Psoas muscle (tissue), 8 donors: Measurements from ENCODE around the gene SETBP1. TPM values are rescaled to one million over a fixed set of nuclear protein-coding genes. Genes with fewer than 3 reads are reported as not detected.

ENCODE experiments used
- ATAC-seq, 4 donors: fragments of 200-7000 bp; cut with Tn5 transposase; one replicate each; pipeline ENCODE4 v1.9.1; 2020; ENCODE audit warnings: moderate library complexity in 3 of 4, mild to moderate bottlenecking in 2 of 4
- DNase-seq, 2 donors: peaks; one replicate each; pipeline ENCODE4 v3.0.0-alpha.2; 2020
- H3K27ac ChIP-seq: fragments of 200-600 bp; one replicate; pipeline ENCODE4 v1.8.0; 2022
- H3K27me3 ChIP-seq, 3 donors: fragments of 200-600 bp in 1 of 3; one replicate each; pipeline versions ENCODE4 v1.6.1 to v1.8.0; 2013 to 2022; ENCODE audit warnings: low read length in 2 of 3, mild to moderate bottlenecking in 2 of 3, moderate library complexity in 1 of 3; ENCODE audit not compliant: insufficient read depth in 3 of 3
- H3K36me3 ChIP-seq, 2 donors: fragments of 200-600 bp in 1 of 2; one replicate each; pipeline versions ENCODE4 v1.6.1 to v1.8.0; 2013 to 2022; ENCODE audit warnings: low read depth in 1 of 2, mild to moderate bottlenecking in 1 of 2, moderate library complexity in 1 of 2; ENCODE audit not compliant: insufficient read depth in 1 of 2
- H3K4me1 ChIP-seq: fragments of 200-600 bp; one replicate; pipeline ENCODE4 v1.8.0; 2022
- H3K4me3 ChIP-seq: fragments of 200-600 bp; one replicate; pipeline ENCODE4 v1.8.0; 2022; ENCODE audit warnings: mild to moderate bottlenecking
- H3K9me3 ChIP-seq: fragments of 200-600 bp; one replicate; pipeline ENCODE4 v1.8.0; 2022
- WGBS, 3 donors: extraction: QIAGEN DNeasy Blood & Tissue Kit; methylation state at CpG; one replicate each; pipeline versions ENCODE4 v1.1.6 to v1.1.7; 2013; 5-methylcytosine and 5-hydroxymethylcytosine counted together
- intact Hi-C, 2 donors: fragments of 100-400 bp; cut with DNase I; formaldehyde crosslinking; loops; one replicate each; pipeline versions ENCODE4 v1.11.0 to v1.14.2; 2022
- polyA plus RNA-seq, 3 donors: library from polyadenylated mRNA; stranded (reverse); fragments of 200-250 nt; gene quantifications; one replicate each; pipeline ENCODE4 v1.2.3, GENCODE V29; 2013
- total RNA-seq, 4 donors: library from RNA; stranded (reverse); fragmentation: NEBNext Ultra II Directional in 2 of 4; extraction: Animal tissue kit (Norgen Biotek cat#: 25700) in 2 of 4; gene quantifications; one replicate each; pipeline versions ENCODE4 v1.2.1 to v1.2.4, GENCODE V29; 2021 to 2023
- TF ChIP-seq, protein P1 (sequence below): fragments of 200-600 bp; IDR thresholded peaks from one replicate; pipeline ENCODE4 v1.8.0; 2022; ENCODE audit warnings: antibody characterized with exemption
- donor health status: healthy with polysubstance abuse.
- donor health status: DM: no; HTN: no; CAD: no; lungs with moderate emphysema.
- donor health status: Bipolar disorder and iron deficiency.
- donor health status: healthy.
- donor health status: DM: yes; HTN: yes; CAD: no.
- donor health status: DM: no; HTN: no; CAD: no.
- donor health status: DM: no; HTN: no; CAD: no.
- donor health status: DM: yes; HTN: yes; CAD: no.

Gene SETBP1
- total and polyA plus RNA-seq, 7 donors = 0.61 to 21.0 (median 10.5) TPM

GRCh38 chr18:44813586-44813985 lies 132.9 kb downstream of the SETBP1 start:
- no peak overlapping the region for H3K27ac ChIP-seq
- 91 to 94% (median 92%) methylated on average over 4 of the region's 4 CpGs for WGBS, 3 donors
- peaks cover 28% of the 10 kb centered on the region for H3K4me1 ChIP-seq
- H3K36me3 ChIP-seq = no peaks in the 10 kb centered on the region
- H3K27me3 ChIP-seq = no peaks in the 10 kb centered on the region
- ATAC-seq = no peak
- H3K9me3 ChIP-seq = no peaks in the 10 kb centered on the region
- DNase-seq = no peak
- TF ChIP-seq, protein P1, sequence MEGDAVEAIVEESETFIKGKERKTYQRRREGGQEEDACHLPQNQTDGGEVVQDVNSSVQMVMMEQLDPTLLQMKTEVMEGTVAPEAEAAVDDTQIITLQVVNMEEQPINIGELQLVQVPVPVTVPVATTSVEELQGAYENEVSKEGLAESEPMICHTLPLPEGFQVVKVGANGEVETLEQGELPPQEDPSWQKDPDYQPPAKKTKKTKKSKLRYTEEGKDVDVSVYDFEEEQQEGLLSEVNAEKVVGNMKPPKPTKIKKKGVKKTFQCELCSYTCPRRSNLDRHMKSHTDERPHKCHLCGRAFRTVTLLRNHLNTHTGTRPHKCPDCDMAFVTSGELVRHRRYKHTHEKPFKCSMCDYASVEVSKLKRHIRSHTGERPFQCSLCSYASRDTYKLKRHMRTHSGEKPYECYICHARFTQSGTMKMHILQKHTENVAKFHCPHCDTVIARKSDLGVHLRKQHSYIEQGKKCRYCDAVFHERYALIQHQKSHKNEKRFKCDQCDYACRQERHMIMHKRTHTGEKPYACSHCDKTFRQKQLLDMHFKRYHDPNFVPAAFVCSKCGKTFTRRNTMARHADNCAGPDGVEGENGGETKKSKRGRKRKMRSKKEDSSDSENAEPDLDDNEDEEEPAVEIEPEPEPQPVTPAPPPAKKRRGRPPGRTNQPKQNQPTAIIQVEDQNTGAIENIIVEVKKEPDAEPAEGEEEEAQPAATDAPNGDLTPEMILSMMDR = no peak
- H3K4me3 ChIP-seq = no peak overlapping the region
- intact Hi-C loops = no loop called here

- no peak overlapping the region for H3K27ac ChIP-seq
- TF ChIP-seq, protein P1 = no peak
- ATAC-seq = no peak
- H3K36me3 ChIP-seq = no peaks in the 10 kb centered on the region
- no peaks in the 10 kb centered on the region for H3K9me3 ChIP-seq
- H3K4me3 ChIP-seq = no peak overlapping the region
- intact Hi-C loops = loop anchor here in 1 of 2 donors (5.0 kb wide), 1 partner anchor 133 kb away; the partner anchor contains the start of gene SETBP1
- H3K4me1 ChIP-seq = peaks cover 37% of the 10 kb centered on the region
- DNase-seq = no peak
- WGBS, 3 donors = 86 to 94% (median 86%) methylated on average over 6 of the region's 6 CpGs
- H3K27me3 ChIP-seq = no peaks in the 10 kb centered on the region
These were observed 134.4 kb downstream of the SETBP1 start for GRCh38 chr18:44815108-44815507.

- no peaks in the 10 kb centered on the region for H3K36me3 ChIP-seq
- no peak overlapping the region for H3K27ac ChIP-seq
- TF ChIP-seq, protein P1 = no peak
- no peaks in the 10 kb centered on the region for H3K9me3 ChIP-seq
- H3K27me3 ChIP-seq = no peaks in the 10 kb centered on the region
- peaks cover 45% of the 10 kb centered on the region for H3K4me1 ChIP-seq
- WGBS, 3 donors = 78 to 83% (median 83%) methylated on average over 3 of the region's 3 CpGs
- ATAC-seq = no peak
- no peak for DNase-seq
- intact Hi-C loops = loop anchor here in 1 of 2 donors (5.0 kb wide), 1 partner anchor 134 kb away; the partner anchor contains the start of gene SETBP1
- H3K4me3 ChIP-seq = no peak overlapping the region
These were observed 135.4 kb downstream of the SETBP1 start for GRCh38 chr18:44816050-44816449.

- intact Hi-C loops = loop anchor here in 1 of 2 donors (5.0 kb wide), 1 partner anchor 134 kb away; the partner anchor contains the start of gene SETBP1
- Histone ChIP-seq H3K36me3 (no peaks in the 10 kb centered on the region), H3K9me3 (no peaks in the 10 kb centered on the region), H3K4me3 (no peak overlapping the region), H3K27me3 (no peaks in the 10 kb centered on the region), H3K4me1 (peaks cover 49% of the 10 kb centered on the region), H3K27ac (peak overlapping the region; percentile 81)
- TF ChIP-seq, protein P1 = no peak
- WGBS, 3 donors = 92 to 93% (median 93%) methylated on average over 6 of the region's 6 CpGs
- ATAC-seq (no peak), DNase-seq (no peak)
These were observed 135.8 kb downstream of the SETBP1 start for GRCh38 chr18:44816477-44816876.
